Measurements from ENCODE around the gene CCDC88A. TPM values are rescaled to one million over a fixed set of nuclear protein-coding genes. Genes with fewer than 3 reads are reported as not detected.

Gene CCDC88A
- total and polyA plus RNA-seq, 2 donors from 2014 or later = 8.2 to 47.6 TPM

GRCh38 chr2:55314985-55315384 lies 104.7 kb downstream of the CCDC88A start:
- Histone ChIP-seq H3K4me3 (ENCODE audit: low read length in 3 of 3) (no peak overlapping the region), H3K9me3 (ENCODE audit: control insufficient read depth in 2 of 3, insufficient read depth in 1 of 3, low read length in 3 of 3) (no peaks in the 10 kb centered on the region), H3K36me3 (ENCODE audit: control insufficient read depth in 2 of 3, insufficient read depth in 3 of 3, low read length in 3 of 3) (peaks cover 0 to 4% (median 2%) of the 10 kb centered on the region in 3 donors), H3K9ac (ENCODE audit: low read length in 3 of 3) (no peak overlapping the region), H3K4me1 (ENCODE audit: control insufficient read depth in 2 of 3, insufficient read depth in 2 of 3, low read depth in 1 of 3, low read length in 3 of 3) (no peaks in the 10 kb centered on the region), H3K27ac (ENCODE audit: low read depth in 2 of 2, low read length in 2 of 2) (no peak overlapping the region), H3K27me3 (ENCODE audit: control insufficient read depth, insufficient read depth, low read length) (no peaks in the 10 kb centered on the region)
- TF ChIP-seq CTCF (IDR thresholded peaks at IDR 0.05; ENCODE audit: borderline replicate concordance, extremely low read depth, insufficient read depth) = no peak
- no peak for FAIRE-seq
- no peak for DNase-seq
- intact Hi-C loops (cut with DNase I) = no loop called here

- FAIRE-seq = no peak
These were observed 108.2 kb downstream of the CCDC88A start for GRCh38 chr2:55311444-55311870.

DNA sequence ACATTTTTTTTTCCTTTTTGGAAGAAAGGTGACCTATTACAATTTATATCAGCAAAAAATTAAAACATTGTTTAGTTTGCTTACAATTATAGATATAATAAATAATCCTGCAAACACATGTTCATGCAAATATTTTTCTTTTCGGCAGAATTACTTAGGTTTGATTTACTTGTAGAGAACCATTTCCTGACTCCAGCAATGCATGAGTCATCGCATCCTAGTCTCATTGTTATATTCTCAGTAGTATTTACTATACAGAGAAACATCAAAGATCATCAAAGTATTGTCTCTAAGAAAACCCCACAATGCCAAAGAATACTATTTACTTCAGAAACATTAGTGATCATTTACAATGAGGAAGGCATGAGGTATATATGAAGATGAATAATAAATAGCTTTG lies 110.2 kb downstream of the CCDC88A start:
- no peak for TF ChIP-seq CTCF (IDR thresholded peaks at IDR 0.05; ENCODE audit: borderline replicate concordance, extremely low read depth, insufficient read depth)
- H3K4me3 ChIP-seq (ENCODE audit: low read length in 3 of 3) = no peak overlapping the region
- no peak for DNase-seq
- no peaks in the 10 kb centered on the region for H3K9me3 ChIP-seq (ENCODE audit: control insufficient read depth in 2 of 3, insufficient read depth in 1 of 3, low read length in 3 of 3)
- peaks cover 0 to 4% (median 0%) of the 10 kb centered on the region in 3 donors for H3K36me3 ChIP-seq (ENCODE audit: control insufficient read depth in 2 of 3, insufficient read depth in 3 of 3, low read length in 3 of 3)
- no peak overlapping the region for H3K27ac ChIP-seq (ENCODE audit: low read depth in 2 of 2, low read length in 2 of 2)
- intact Hi-C loops (cut with DNase I) = no loop called here
- H3K27me3 ChIP-seq (ENCODE audit: control insufficient read depth, insufficient read depth, low read length) = no peaks in the 10 kb centered on the region
- FAIRE-seq = peak; percentile 47
- H3K9ac ChIP-seq (ENCODE audit: low read length in 3 of 3) = no peak overlapping the region
- H3K4me1 ChIP-seq (ENCODE audit: control insufficient read depth in 2 of 3, insufficient read depth in 2 of 3, low read depth in 1 of 3, low read length in 3 of 3) = no peaks in the 10 kb centered on the region

More at GRCh38 chr2:55311444-55311870, 108.2 kb downstream of the CCDC88A start:
- intact Hi-C loops (cut with DNase I) = no loop called here
- Histone ChIP-seq H3K4me1 (ENCODE audit: control insufficient read depth in 2 of 3, insufficient read depth in 2 of 3, low read depth in 1 of 3, low read length in 3 of 3) (no peaks in the 10 kb centered on the region), H3K36me3 (ENCODE audit: control insufficient read depth in 2 of 3, insufficient read depth in 3 of 3, low read length in 3 of 3) (peaks cover 0 to 4% (median 0%) of the 10 kb centered on the region in 3 donors), H3K4me3 (ENCODE audit: low read length in 3 of 3) (no peak overlapping the region), H3K27ac (ENCODE audit: low read depth in 2 of 2, low read length in 2 of 2) (no peak overlapping the region), H3K9ac (ENCODE audit: low read length in 3 of 3) (no peak overlapping the region), H3K27me3 (ENCODE audit: control insufficient read depth, insufficient read depth, low read length) (no peaks in the 10 kb centered on the region), H3K9me3 (ENCODE audit: control insufficient read depth in 2 of 3, insufficient read depth in 1 of 3, low read length in 3 of 3) (no peaks in the 10 kb centered on the region)
- TF ChIP-seq CTCF (IDR thresholded peaks at IDR 0.05; ENCODE audit: borderline replicate concordance, extremely low read depth, insufficient read depth) = no peak
- no peak for DNase-seq

GRCh38 chr2:55302241-55302640 lies 117.4 kb downstream of the CCDC88A start:
- TF ChIP-seq CTCF (IDR thresholded peaks at IDR 0.05; ENCODE audit: borderline replicate concordance, extremely low read depth, insufficient read depth) = no peak
- Histone ChIP-seq H3K9ac (ENCODE audit: low read length in 3 of 3) (no peak overlapping the region), H3K36me3 (ENCODE audit: control insufficient read depth in 2 of 3, insufficient read depth in 3 of 3, low read length in 3 of 3) (no peaks in the 10 kb centered on the region), H3K27me3 (ENCODE audit: control insufficient read depth, insufficient read depth, low read length) (no peaks in the 10 kb centered on the region), H3K4me3 (ENCODE audit: low read length in 3 of 3) (no peak overlapping the region), H3K4me1 (ENCODE audit: control insufficient read depth in 2 of 3, insufficient read depth in 2 of 3, low read depth in 1 of 3, low read length in 3 of 3) (no peaks in the 10 kb centered on the region), H3K27ac (ENCODE audit: low read depth in 2 of 2, low read length in 2 of 2) (no peak overlapping the region), H3K9me3 (ENCODE audit: control insufficient read depth in 2 of 3, insufficient read depth in 1 of 3, low read length in 3 of 3) (no peaks in the 10 kb centered on the region)
- no peak for FAIRE-seq
- intact Hi-C loops (cut with DNase I) = no loop called here
- no peak for DNase-seq
